Prostate gland (tissue), 2 donors: ENCODE data around the gene KCNE5.

Experiments
- CTCF ChIP-seq, 4 experiments: fragments of 200-600 bp in 2 of 4; fragments of 450-650 bp in 2 of 4; sonication (generic) in 2 of 4; IDR thresholded peaks; 1 replicate in 3 of 4; 2 replicates in 1 of 4; pipeline ENCODE4 v1.5.1; 2016 to 2019; ENCODE audit warnings: antibody characterized with exemption in 4 of 4, mild to moderate bottlenecking in 2 of 4, moderate library complexity in 2 of 4
- POLR2AphosphoS5 ChIP-seq: sonication (generic); formaldehyde crosslinking; IDR thresholded peaks from one replicate; pipeline ENCODE4 v1.6.1; 2017; ENCODE audit warnings: antibody characterized with exemption

DNA sequence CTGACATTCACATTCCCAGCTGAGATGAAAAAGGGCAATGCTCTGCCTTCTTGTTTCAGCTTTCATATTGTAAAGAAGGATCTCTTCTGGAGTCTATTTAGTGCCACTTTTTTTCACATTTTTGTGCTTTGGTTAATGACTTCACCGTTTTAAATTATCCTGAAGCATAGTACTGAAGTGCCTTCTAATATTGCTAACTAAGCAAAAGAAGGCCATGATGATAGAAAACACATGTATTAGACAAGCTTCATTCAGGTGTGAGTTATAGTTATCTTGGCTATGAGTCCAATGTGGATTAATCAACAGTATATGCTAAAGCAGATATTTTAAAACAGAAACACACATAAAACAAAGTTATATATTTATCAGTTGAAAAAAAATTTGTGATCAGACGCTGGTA, 47.9 kb downstream of the KCNE5 start:
- TF ChIP-seq CTCF (IDR thresholded peaks at IDR 0.05) (no peak), POLR2AphosphoS5 (no peak)
